K562 (cell line): ENCODE data around the gene DYNLT2. TPM values are rescaled to one million over a fixed set of nuclear protein-coding genes. Genes with fewer than 3 reads are reported as not detected.

ENCODE experiments used
- ATAC-seq: fragments of 200-7000 bp; cut with Tn5 transposase; 3 replicates; pipeline ENCODE4 v1.9.1; 2020; ENCODE audit warnings: moderate library complexity
- BruUV-seq: library from RNA; stranded (reverse); fragments of 400-500 nt; replicated peaks from 2 replicates; lab custom pipeline; 2021; lab: Mats Ljungman, UMichigan
- CTCF ChIA-PET: fragments of 300-600 bp; formaldehyde crosslinking; extraction: SDS; loops from one replicate; lab custom pipeline; 2021; ENCODE audit warnings: low intra/inter-chr PET ratio; lab: Yijun Ruan, JAX
- POLR2A ChIA-PET: fragments of 300-600, 350-650 bp; sonication (Branson Sonifier 250); formaldehyde crosslinking; extraction: SDS; loops from one replicate; lab custom pipeline; 2021; ENCODE audit warnings: antibody characterized with exemption, inconsistent platforms; lab: Yijun Ruan, JAX
- DNase-seq, 4 experiments: peaks; one replicate each; pipeline versions ENCODE4 v3.0.0 to v3.0.0-alpha.2; 2011 to 2018; ENCODE audit warnings: low spot score in 3 of 4, mixed read lengths in 3 of 4; ENCODE audit errors: extremely low read depth in 1 of 4
- FAIRE-seq: peaks from 2 replicates; lab custom pipeline; 2011; peaks lifted over from hg19 to GRCh38; lab: Jason Lieb, UNC
- H2AFZ ChIP-seq: 2 replicates; pipeline ENCODE4 v1.6.0; 2011; ENCODE audit warnings: low read depth, low read length, control low read depth, inconsistent platforms
- H3K27ac ChIP-seq: fragments of 200-600 bp; 3 replicates; pipeline ENCODE4 v1.8.0; 2011; ENCODE audit warnings: low read depth, mild to moderate bottlenecking, control low read depth, inconsistent platforms, low read length, moderate library complexity, mixed read lengths; ENCODE audit errors: extremely low read depth
- H3K27me3 ChIP-seq, 2 experiments: fragments of 300-600 bp in 1 of 2; 2 replicates in 1 of 2; 3 replicates in 1 of 2; pipeline versions ENCODE4 v1.6.0 to v1.8.0; 2011; ENCODE audit warnings: inconsistent platforms in 2 of 2, low read length in 2 of 2, mild to moderate bottlenecking in 1 of 2, mixed read lengths in 1 of 2, moderate library complexity in 1 of 2; ENCODE audit not compliant: control insufficient read depth in 2 of 2, insufficient read depth in 2 of 2
- H3K36me3 ChIP-seq: fragments of 300-600 bp; 3 replicates; pipeline ENCODE4 v1.8.0; 2011; ENCODE audit warnings: mild to moderate bottlenecking, low read length, inconsistent platforms; ENCODE audit not compliant: control insufficient read depth, insufficient read depth
- H3K4me1 ChIP-seq, 2 experiments: fragments of 200-600 bp in 1 of 2; replicated peaks in 1 of 2; 2 replicates in 1 of 2; 3 replicates in 1 of 2; pipeline versions ENCODE4 v1.5.1 to v1.8.0; 2011; ENCODE audit warnings: inconsistent platforms in 2 of 2, low read length in 2 of 2, mild to moderate bottlenecking in 1 of 2, mixed read lengths in 1 of 2, moderate library complexity in 1 of 2; ENCODE audit not compliant: control insufficient read depth in 2 of 2, insufficient read depth in 2 of 2
- H3K4me2 ChIP-seq: 2 replicates; pipeline ENCODE4 v1.6.1; 2011; ENCODE audit warnings: low read length, control low read depth, inconsistent platforms, mixed read lengths; ENCODE audit not compliant: insufficient read depth
- H3K4me3 ChIP-seq: fragments of 200-600 bp; sonication (generic), shearing (Covaris generic); 2 replicates; pipeline ENCODE4 v1.5.1; 2016; ENCODE audit warnings: control low read depth, inconsistent platforms
- H3K79me2 ChIP-seq: fragments of 200-600 bp; 3 replicates; pipeline ENCODE4 v1.8.0; 2011; ENCODE audit warnings: low read length, inconsistent platforms; ENCODE audit not compliant: control insufficient read depth, insufficient read depth
- H3K9ac ChIP-seq, 2 experiments: 2 replicates each; pipeline versions ENCODE4 v1.6.0 to v1.6.1; 2011; ENCODE audit warnings: low read depth in 2 of 2, low read length in 2 of 2, control low read depth in 1 of 2, inconsistent platforms in 1 of 2, mild to moderate bottlenecking in 1 of 2, mixed read lengths in 1 of 2; ENCODE audit not compliant: insufficient read depth in 1 of 2
- H3K9me1 ChIP-seq: one replicate; pipeline ENCODE4 v1.6.0; 2011; ENCODE audit warnings: inconsistent platforms, mild to moderate bottlenecking, low read length, moderate library complexity; ENCODE audit not compliant: control insufficient read depth, insufficient read depth
- H3K9me3 ChIP-seq: replicated peaks from 2 replicates; pipeline ENCODE4 v1.5.1; 2011; ENCODE audit warnings: low read depth, low read length, inconsistent platforms; ENCODE audit not compliant: control insufficient read depth, insufficient read depth
- H4K20me1 ChIP-seq: replicated peaks from 2 replicates; pipeline ENCODE4 v1.6.1; 2011; ENCODE audit warnings: low read length, inconsistent platforms, mixed read lengths; ENCODE audit not compliant: control insufficient read depth, insufficient read depth
- CCAR2 ChIP-seq: fragments of 200-400 bp; formaldehyde crosslinking; IDR thresholded peaks from 2 replicates; pipeline ENCODE4 v1.6.1; 2017; ENCODE audit warnings: mild to moderate bottlenecking, low read depth, low read length
- CLOCK ChIP-seq: fragments of 250-450 bp; sonication (Bioruptor Pico); IDR thresholded peaks from 2 replicates; pipeline ENCODE4 v1.4.0; 2020; ENCODE audit warnings: mild to moderate bottlenecking, moderate library complexity, borderline replicate concordance
- ELK3 ChIP-seq: fragments of 450-650 bp; formaldehyde crosslinking; IDR thresholded peaks from 2 replicates; pipeline ENCODE4 v1.4.0; 2020; ENCODE audit warnings: mild to moderate bottlenecking
- FOXM1 ChIP-seq, 2 experiments: fragments of 450-650 bp in 1 of 2; sonication (generic) in 1 of 2; formaldehyde crosslinking in 1 of 2; IDR thresholded peaks; 2 replicates each; pipeline versions ENCODE4 v1.6.1 to v1.9.0; 2017 to 2022; ENCODE audit warnings: low read depth in 2 of 2, mild to moderate bottlenecking in 2 of 2, missing genetic modification reagents in 1 of 2, moderate library complexity in 1 of 2
- GABPB1 ChIP-seq: sonication (generic); formaldehyde crosslinking; IDR thresholded peaks from 2 replicates; pipeline ENCODE4 v1.8.0; 2022; ENCODE audit warnings: mild to moderate bottlenecking, missing genetic modification reagents
- MXI1 ChIP-seq: IDR thresholded peaks from 2 replicates; pipeline ENCODE4 v1.6.1; 2011; ENCODE audit warnings: low read depth, mild to moderate bottlenecking, improper control_type of control experiment, low read length
- NFE2L1 ChIP-seq: fragments of 450-650 bp; IDR thresholded peaks from 2 replicates; pipeline ENCODE4 v1.6.1; 2016; ENCODE audit warnings: missing genetic modification characterization, low read depth, mild to moderate bottlenecking, missing compliant biosample characterization, moderate library complexity, borderline replicate concordance
- POLR2G ChIP-seq: fragments of 200-400 bp; formaldehyde crosslinking; IDR thresholded peaks from 2 replicates; pipeline ENCODE4 v1.6.1; 2017; ENCODE audit warnings: low read depth, mild to moderate bottlenecking, antibody characterized with exemption, low read length, moderate library complexity
- SIRT6 ChIP-seq: IDR thresholded peaks from one replicate; pipeline ENCODE4 v1.6.1; 2012; ENCODE audit warnings: low read depth, mild to moderate bottlenecking, control low read depth, inconsistent platforms, low read length, moderate library complexity
- STAG1 ChIP-seq: sonication (generic); formaldehyde crosslinking; IDR thresholded peaks from 2 replicates; pipeline ENCODE4 v1.5.0; 2020; ENCODE audit warnings: missing genetic modification reagents, borderline replicate concordance
- TBL1XR1 ChIP-seq, 2 experiments: IDR thresholded peaks; 2 replicates each; pipeline ENCODE4 v1.6.1; 2012; ENCODE audit warnings: improper control_type of control experiment in 2 of 2, low read length in 2 of 2, mild to moderate bottlenecking in 1 of 2
- TCF3 ChIP-seq: sonication (generic); formaldehyde crosslinking; IDR thresholded peaks from 2 replicates; pipeline ENCODE4 v1.4.0; 2020; ENCODE audit warnings: mild to moderate bottlenecking, missing genetic modification reagents
- TCF7L2 ChIP-seq: fragments of 150-350 bp; IDR thresholded peaks from 2 replicates; pipeline ENCODE4 v1.6.1; 2016; ENCODE audit warnings: low read depth, mild to moderate bottlenecking, low read length, moderate library complexity
- ZNF12 ChIP-seq: sonication (generic); formaldehyde crosslinking; IDR thresholded peaks from 2 replicates; pipeline ENCODE4 v1.4.0; 2020; ENCODE audit warnings: mild to moderate bottlenecking, missing genetic modification reagents
- ZNF232 ChIP-seq: sonication (generic); formaldehyde crosslinking; IDR thresholded peaks from 2 replicates; pipeline ENCODE4 v1.8.0; 2022; ENCODE audit warnings: mild to moderate bottlenecking, missing genetic modification reagents
- ZNF384 ChIP-seq: IDR thresholded peaks from 2 replicates; pipeline ENCODE4 v1.6.1; 2012; ENCODE audit warnings: low read depth, low read length, improper control_type of control experiment
- ZNF444 ChIP-seq: fragments of 250-450 bp; sonication (Bioruptor Pico); IDR thresholded peaks from 2 replicates; pipeline ENCODE4 v1.4.0; 2020; ENCODE audit warnings: mild to moderate bottlenecking, moderate library complexity
- ZSCAN29 ChIP-seq: fragments of 450-650 bp; IDR thresholded peaks from 2 replicates; pipeline ENCODE4 v1.6.1; 2017
- WGBS: fragments of 100-300 bp; shearing (Covaris generic); methylation state at CpG from one replicate; pipeline ENCODE4 v1.1.6; 2016; ENCODE audit warnings: low coverage, mixed read lengths; ENCODE audit not compliant: insufficient coverage; ENCODE audit errors: missing lambda C conversion rate; 5-methylcytosine and 5-hydroxymethylcytosine counted together
- in situ Hi-C: fragments of 300-500 bp; cut with MboI; formaldehyde crosslinking; loops from 4 replicates; pipeline ENCODE4 v1.15.0; 2018; ENCODE audit warnings: inconsistent platforms, mixed read lengths
- intact Hi-C: fragments of 100-400 bp; cut with micrococcal nuclease; formaldehyde crosslinking; loops from 2 replicates; pipeline ENCODE4 v1.14.2; 2022
- polyA plus RNA-seq, 8 experiments: library from polyadenylated mRNA; depleted of rRNA in 4 of 8; stranded (reverse) in 5 of 8; unstranded in 3 of 8; fragments of >200 nt; fragmentation: Nextera tagmentation in 2 of 8; fragmentation: Illumina TruSeq in 1 of 8; extraction: Ambion mirVana in 2 of 8; extraction: Trizol in 1 of 8; gene quantifications; 2 replicates each; pipeline versions ENCODE4 v1.2.1 to v1.2.3, GENCODE V29; 2011 to 2014; ENCODE audit warnings: inconsistent platforms in 1 of 8, missing spikeins in 1 of 8
- total RNA-seq, 7 experiments: library from RNA; depleted of rRNA in 6 of 7; stranded (reverse); fragments of >200 nt in 6 of 7; fragmentation: Illumina TruSeq in 2 of 7; extraction: Trizol in 2 of 7; gene quantifications; 2 replicates each; pipeline versions ENCODE4 v1.2.1 to v1.2.3, GENCODE V29; 2011 to 2021; ENCODE audit warnings: low replicate concordance in 1 of 7

The DYNLT2 gene
- total and polyA plus RNA-seq, 9 of the 15 experiments (the other 6 are each of a cell fraction or from before 2014, with no cell fraction given) = 2.0 to 12.8 (median 6.3) TPM

GRCh38 chr6:169701954-169702839 lies 49.2 kb downstream of the DYNLT2 start, which contains the start of the genes C6orf120 and WDR27:
C6orf120 (plus strand) TSS chr6:169702126; CDS start chr6:169702460, 334 bp downstream.
WDR27 (minus strand) TSS chr6:169702029; CDS start chr6:169689005, 13,024 bp downstream.
- Histone ChIP-seq H3K36me3 (peaks cover 60% of the 10 kb centered on the region), H3K4me3 (peak within 1 kb of the TSS; percentile 74), H3K9ac (peak within 1 kb of the TSS; percentile 94 to 96), H3K27me3 (no peaks in the 10 kb centered on the region), H3K79me2 (peaks cover 68% of the 10 kb centered on the region), H3K4me1 (peaks cover 13 to 19% of the 10 kb centered on the region in 2 experiments; a peak in 4 of 5 replicates), H3K9me1 (peaks cover 2% of the 10 kb centered on the region), H3K27ac (peak within 1 kb of the TSS; percentile 90), H4K20me1 (no peaks in the 10 kb centered on the region; the same call in none of the 2 replicates), H3K9me3 (no peaks in the 10 kb centered on the region), H2AFZ (peak within 1 kb of the TSS; percentile 89), H3K4me2 (peak within 1 kb of the TSS; percentile 95)
- POLR2A ChIA-PET = interaction anchor here (0.6 to 5.2 kb wide), 16 partner anchors 8 to 776 kb away, joined by 3 to 24 read pairs (median 6); no protein-coding TSS in a partner anchor
- FAIRE-seq = peak; percentile 91
- peak; percentile 93 for ATAC-seq
- intact Hi-C loops (loop anchor here (1.0 kb wide), 1 partner anchor 49 kb away; the partner anchor contains the start of genes DYNLT2 and ERMARD), in situ Hi-C loops (no loop called here)
- CTCF ChIA-PET = no interaction called here
- WGBS = under 1% methylated on average over 78 of the region's 92 CpGs
- no TSS peak for BruUV-seq
- peak; percentile 96 to 99 (median 98) for DNase-seq
- peak; percentile 26; the same call in 1 of the 2 replicates for TF ChIP-seq ZSCAN29
- no peak for TF ChIP-seq ZNF444
- TF ChIP-seq ZNF384 = no peak
- no peak for TF ChIP-seq ELK3 (CRISPR knock-in tag)
- TF ChIP-seq FOXM1 (IDR thresholded peaks at IDR 0.05; ENCODE audit: low read depth) = no peak
- peak; percentile 71 for TF ChIP-seq FOXM1 (CRISPR knock-in tag; IDR thresholded peaks at IDR 0.05; ENCODE audit: low read depth)
- TF ChIP-seq CCAR2 = no peak
- peak; percentile 95 for TF ChIP-seq GABPB1 (CRISPR knock-in tag)
- peak; percentile 95 for TF ChIP-seq MXI1
- TF ChIP-seq TCF7L2 = no peak
- TF ChIP-seq ZNF12 (CRISPR knock-in tag) = no peak
- no peak for TF ChIP-seq CLOCK (CRISPR knock-in tag)
- TF ChIP-seq TBL1XR1 (IDR thresholded peaks at IDR 0.05; ENCODE audit: low read length in 2 of 2) = peak; percentile 19 to 52; a peak in 2 of 4 replicates
- no peak for TF ChIP-seq NFE2L1 (tag)
- TF ChIP-seq TCF3 (CRISPR knock-in tag) = peak; percentile 8; the same call in 1 of the 2 replicates
- no peak for TF ChIP-seq SIRT6
- TF ChIP-seq STAG1 (CRISPR knock-in tag) = no peak
- peak; percentile 99 for TF ChIP-seq POLR2G
- no peak; the same call in 1 of the 2 replicates for TF ChIP-seq ZNF232 (CRISPR knock-in tag)
